HCEC 1CT (cell line): ENCODE data around the gene RRAGD.

Source experiments
- DNase-seq: peaks from one replicate; pipeline ENCODE4 v3.0.0-alpha.2; 2017

RRAGD gene, protein sequence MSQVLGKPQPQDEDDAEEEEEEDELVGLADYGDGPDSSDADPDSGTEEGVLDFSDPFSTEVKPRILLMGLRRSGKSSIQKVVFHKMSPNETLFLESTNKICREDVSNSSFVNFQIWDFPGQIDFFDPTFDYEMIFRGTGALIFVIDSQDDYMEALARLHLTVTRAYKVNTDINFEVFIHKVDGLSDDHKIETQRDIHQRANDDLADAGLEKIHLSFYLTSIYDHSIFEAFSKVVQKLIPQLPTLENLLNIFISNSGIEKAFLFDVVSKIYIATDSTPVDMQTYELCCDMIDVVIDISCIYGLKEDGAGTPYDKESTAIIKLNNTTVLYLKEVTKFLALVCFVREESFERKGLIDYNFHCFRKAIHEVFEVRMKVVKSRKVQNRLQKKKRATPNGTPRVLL

DNA sequence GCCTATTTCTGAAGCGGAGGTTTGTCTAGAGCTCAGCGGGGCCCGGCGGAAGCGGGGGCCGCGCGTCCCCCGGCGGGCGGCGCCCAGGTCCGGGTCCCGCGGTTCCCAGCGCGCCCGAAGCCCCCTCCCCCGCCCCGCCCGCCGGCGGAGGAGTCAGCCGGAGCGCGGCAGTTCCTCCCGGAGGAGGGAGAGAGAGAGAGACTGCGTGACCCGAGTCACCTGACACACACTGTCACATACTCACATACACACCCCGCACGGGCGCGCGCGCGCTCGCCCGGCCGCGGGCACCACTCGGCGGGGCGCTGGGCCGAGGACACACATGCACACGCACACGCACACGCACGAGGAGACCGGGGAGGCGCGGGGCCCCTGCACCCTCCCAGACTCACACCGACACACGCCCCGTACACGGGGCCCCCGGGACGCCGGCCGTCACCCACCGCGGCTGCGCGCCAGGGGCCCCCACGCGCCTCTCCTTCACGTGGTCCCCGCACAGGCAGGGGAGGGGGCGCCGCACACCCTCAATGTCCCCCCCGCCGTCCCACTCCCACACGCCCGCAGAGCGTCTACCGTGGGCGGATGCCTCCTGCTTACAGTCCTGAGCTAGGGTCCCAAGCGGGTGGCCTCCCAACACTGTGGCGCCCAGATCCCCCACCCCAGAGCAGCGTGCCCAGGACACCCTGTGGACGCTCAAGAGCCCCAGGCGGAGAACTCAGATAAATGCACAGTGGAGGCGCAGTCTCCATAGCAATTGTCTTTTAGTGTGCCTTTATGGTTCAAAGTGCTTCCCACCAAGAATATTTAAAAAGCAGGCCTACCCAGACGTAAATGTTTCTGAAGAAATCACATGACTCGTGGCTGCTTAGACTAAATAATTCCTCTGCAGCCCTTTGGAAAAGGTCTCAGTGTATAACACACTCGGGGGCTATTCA lies at the start of gene RRAGD:
Gene RRAGD, minus strand, starts transcription at position 203 of the 935 bp plus-strand sequence. CDS start 280 bp downstream, outside the sequence.
- no peak for DNase-seq

DNA sequence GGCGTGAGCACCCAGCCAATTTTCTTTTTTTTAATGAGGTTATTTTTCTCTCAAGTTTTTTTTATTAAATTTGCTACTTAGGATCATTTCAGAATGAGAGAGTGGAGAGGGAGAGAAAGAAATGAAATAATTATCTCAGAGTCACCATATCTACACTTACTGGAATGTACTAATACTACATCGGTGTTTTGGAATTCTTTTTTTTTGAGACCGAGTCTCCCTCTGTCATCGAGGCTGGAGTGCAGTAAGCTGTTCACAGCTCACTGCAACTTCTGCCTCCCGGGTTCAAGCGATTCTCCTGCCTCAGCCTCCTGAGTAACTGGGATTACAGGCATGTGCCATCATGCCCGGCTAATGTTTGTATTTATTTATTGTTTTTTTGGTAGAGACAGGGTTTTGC lies 48.6 kb upstream of the RRAGD start:
- no peak for DNase-seq

DNA sequence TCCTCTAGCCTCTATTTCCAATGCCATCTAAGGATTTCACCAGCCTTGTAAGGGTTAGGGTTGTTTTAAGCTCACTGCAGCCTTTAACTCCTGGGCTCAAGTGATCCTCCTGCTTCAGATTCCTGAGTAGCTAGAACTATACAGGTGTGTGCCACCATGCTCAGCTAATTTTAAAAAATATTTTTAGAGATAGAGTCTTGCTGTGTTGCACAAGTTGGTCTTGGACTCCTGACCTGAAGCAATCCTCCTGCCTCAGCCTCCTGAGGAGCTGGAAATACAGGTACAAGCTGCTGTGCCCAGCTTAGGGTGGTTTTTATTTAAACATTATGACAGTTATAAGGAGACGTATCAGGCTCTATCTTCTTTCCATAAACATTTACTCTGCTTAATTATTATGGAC lies 47.4 kb upstream of the RRAGD start:
- DNase-seq: no peak

DNA sequence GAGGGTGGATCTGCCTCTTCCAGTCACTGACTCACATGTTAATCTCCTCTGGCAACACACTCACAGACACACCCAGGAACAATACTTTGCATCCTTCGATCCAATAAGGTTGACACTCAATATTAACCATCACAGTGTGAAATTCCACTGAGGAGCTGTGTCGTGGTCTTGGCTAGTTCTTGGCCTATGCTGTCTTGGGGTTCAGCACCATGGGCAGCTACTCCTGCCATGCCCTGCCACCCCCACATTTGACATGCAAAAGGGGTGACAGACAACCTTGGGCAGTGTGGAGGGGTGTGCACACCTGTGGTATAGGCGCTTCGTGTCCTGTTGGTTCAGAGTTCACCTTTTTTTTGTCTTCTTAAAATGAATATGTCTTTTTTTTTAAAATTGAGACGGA lies 46.6 kb upstream of the RRAGD start:
- no peak for DNase-seq

DNA sequence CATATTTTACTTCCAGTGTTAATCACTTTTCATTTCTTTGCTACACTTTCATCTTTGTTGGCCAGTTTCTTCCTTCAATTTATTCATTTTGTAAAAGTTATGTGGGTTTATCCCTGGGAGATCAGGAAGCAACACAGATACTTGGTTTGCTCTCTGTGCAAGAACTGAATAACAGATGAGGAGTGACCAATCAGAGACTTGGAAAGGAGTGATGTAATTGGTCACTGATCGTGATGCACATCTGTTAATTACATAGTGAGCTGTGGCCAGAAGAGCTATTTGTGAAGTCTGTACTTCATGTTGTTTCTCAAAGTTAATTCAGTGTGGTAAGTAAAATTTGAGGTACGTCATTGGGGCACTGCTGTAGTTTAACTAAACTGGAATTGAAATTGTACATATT lies 42.2 kb upstream of the RRAGD start:
- no peak for DNase-seq

DNA sequence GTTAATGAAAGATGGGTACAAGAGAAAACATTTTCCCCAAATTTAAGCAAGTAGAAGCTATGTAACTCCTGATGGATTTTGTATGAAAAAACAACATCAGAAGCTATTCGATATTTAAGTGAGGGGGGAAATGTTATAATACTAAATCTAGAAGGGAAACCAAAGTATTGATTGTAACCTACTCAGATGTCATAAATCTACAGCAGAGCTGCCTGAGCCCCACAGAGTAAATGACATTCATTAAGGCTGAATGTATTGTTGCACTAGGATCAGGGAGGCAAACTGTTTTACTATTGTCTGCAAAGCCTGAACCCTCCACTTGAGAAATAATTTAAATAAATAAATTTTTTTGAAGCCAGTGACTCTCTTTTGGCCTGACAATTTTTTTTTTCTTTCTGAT lies 40.2 kb upstream of the RRAGD start:
- DNase-seq: no peak

DNA sequence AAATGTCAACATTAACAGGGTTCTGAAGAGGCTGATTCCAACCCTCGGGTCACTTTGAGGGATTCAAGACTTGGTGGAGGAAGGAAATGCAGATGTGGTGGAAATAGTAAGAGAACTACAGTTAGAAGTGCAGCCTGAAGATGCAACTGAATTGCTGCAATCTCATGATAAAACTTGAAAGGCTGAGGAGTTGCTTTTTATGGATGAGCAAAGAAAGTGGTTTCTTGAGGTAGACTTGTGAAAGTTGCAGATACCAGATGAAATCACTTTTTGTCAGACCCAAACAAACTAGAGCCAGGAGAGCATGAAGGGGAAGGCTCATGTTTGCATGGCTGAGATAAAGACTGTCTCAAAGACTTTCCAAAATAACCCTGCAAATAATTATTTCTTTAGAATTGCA lies 37.1 kb upstream of the RRAGD start:
- no peak for DNase-seq

DNA sequence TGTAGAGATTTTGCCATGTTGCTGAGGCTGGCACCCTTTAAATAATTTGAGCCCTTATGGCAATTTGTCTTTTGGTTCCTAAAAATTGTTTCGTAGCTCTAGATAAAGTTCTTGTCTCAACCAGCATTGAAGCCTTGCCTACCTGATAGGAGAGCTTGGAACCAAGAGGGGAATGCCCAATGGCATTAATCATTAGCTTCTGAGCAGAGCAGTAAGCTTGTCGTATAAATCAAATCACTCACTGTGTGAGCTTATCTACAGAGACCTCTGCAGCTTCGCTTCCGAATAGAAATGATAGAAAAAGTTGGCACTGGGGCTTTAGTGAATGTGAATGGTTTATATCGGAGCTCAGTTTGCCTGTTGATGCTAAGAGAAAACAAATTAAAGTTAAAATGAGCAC lies 31.6 kb upstream of the RRAGD start:
- DNase-seq: no peak

DNA sequence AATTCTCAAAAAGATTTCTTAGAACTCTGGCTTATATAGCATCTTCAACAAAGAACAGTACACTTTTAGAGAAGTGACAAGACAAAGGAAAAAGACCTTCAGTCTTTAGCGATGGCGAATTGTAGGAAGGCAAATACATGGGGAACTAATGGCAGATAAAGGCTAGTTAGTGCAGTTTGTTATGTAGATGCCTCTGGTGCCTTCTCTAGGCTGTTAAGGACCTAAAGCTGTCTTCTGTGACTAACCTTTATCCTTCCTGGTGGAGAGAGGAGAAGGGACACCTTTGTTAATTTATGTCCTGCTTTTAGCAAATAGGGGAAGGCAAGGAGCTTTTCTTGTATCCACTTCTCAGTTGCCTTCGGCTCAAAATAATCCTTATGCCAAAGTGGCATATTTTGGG lies 28.1 kb upstream of the RRAGD start:
- no peak for DNase-seq

DNA sequence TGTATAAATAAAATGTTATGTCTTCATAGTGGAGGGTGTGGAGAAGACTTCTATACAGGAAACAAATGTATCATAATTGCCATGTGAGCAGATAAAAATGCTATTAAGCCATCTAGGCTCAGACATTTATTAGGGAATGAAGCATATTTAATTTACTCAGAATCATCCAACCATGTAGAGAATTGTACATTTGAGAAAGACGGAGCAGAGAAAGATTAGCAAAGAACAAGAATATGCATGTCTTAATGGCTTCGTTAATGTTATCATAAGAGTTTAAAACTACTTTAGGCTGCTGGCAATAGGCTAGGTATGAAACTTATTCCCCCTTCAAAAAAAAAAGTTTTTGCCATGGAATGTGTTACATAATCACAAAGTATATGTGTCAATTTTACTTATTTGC lies 26.9 kb upstream of the RRAGD start:
- DNase-seq: no peak

DNA sequence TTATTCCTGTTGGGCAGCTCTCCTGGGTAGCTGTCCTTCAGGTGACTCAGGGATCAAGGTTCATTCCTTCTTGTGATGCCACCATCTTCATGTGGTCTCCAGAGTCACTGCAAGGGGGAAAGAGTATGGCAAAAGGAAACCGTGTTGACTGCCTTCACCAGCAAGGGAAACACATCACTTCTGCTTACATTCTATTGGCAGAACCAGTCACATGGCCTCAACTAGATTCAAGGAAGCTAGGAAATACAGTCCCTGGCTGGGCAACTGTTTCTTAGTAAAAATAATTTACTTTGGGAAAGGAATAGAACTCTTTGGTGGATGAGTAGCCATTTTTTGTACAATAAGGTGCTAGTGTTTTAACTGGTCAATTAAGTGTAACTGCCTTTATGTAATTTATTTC lies 26.2 kb upstream of the RRAGD start:
- DNase-seq: no peak

DNA sequence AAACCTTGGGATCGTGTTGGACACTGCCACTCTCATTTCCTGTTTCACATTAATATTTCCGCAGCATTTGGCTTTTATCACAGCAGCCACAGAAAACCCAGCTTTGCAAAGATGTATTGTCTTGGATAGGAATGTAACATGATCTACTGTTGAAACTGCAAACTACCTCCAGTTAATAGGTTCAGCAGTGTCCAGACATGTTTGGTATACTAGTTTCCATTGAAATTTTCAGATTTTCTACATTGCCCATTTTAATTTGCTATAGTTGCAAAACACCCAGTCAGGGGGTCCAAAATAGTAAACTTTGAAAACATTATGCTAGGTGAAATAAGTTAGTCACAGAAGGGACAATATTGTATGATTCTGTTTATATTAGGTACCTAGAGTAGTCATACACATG lies 24.2 kb upstream of the RRAGD start:
- DNase-seq: no peak

DNA sequence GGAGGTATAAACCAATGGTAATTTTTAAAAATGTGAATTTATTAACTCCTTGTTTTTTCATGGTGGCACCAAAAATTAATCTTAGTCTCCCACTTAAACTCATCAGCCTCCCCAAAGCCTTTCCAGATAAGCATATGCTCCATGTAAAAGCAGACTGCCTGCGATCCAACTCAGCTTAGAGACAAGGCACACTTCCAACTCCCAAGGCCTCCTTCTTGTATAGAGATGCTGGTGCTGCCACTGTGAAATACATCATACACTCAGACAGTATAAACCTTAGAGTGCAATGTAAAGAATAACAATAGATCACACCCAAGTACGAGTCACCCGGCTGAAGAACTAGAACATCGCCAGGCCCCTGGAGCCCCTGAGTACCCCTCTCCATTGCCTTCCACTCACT lies 22.9 kb upstream of the RRAGD start:
- no peak for DNase-seq

DNA sequence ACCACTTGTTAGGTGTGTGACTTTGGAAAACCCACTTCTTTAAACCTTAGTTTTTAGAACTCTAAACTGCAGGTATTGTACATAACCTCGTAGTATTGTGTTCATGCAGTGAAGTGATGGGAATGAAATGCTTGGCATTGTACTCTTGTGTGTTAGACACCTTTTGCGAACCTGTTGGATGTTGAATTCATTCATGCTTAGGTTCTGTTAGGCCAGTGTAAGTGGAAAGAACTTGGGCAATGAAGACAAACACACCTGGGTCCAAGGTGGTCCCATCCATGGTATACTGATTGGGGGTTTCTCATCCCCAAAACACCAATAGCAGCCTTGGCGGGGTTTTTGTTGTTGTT lies 22.1 kb upstream of the RRAGD start:
- no peak for DNase-seq

DNA sequence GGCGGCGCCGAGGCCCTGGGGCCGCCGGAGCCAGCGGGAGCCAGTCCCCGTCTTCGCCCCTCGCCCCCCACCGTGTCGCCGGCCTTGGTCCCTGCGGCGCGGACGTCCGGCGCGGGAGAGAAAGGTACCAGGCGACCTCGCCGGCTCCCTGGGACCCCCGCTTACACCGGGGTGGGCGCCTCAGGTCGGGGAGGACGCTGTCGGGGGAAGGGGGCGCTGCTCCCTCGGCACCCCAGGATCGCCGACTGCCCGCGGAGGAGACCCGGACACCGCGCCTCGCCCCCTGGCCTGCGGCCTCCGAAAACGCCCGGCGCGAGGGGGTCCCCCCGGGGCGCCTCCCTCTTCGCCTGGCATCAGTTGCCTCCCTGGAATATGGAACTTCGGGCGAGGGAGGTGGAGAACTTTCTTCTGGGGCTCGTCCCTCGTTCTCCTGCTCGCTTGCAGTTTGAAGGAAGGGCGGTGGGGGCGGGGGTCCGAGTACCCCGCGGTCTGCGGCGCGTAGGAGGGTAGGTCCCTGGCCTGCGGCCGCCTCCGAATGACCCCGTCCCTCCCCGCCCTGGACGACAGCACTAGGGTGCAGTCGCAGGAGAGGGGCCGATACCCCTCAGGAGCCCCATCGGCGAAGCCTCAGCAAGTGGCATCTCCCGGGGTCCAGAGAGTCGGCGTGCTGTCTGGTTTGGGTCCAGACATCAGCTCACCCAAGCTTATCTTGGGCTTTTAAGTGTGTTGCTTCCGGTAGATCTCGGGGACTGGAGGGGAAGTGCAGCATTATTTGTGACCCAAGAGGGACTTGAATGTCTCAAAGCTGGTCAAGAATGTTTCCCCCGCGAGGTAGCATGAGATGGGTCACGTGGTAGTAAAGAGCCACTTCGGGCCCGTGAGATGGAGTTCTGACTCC lies 21.4 kb upstream of the RRAGD start:
- no peak for DNase-seq

DNA sequence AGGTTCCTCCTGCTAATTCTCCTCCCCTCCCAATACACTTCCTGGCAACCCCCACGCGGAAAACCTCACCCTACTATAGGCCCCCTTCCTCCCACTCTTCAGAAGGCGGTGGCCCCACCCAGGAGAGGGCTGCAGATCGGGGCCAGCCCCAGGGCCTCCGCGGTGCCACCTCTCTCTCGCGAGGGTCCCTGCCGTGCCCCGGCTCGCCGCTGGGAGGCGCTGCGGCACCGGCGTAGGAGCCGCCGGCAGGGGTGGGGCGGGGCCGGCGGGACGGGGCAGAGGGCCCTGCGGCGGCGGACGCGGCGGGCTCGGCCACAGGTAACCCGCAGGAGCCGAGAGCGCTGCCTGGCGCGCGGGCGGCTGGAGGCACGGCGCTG lies 20.8 kb upstream of the RRAGD start, which contains the start of gene ANKRD6:
Gene ANKRD6, plus strand, starts transcription at position 278 of the 377 bp plus-strand sequence. CDS start 133,825 bp downstream, outside the sequence.
- peak; percentile 3 for DNase-seq

DNA sequence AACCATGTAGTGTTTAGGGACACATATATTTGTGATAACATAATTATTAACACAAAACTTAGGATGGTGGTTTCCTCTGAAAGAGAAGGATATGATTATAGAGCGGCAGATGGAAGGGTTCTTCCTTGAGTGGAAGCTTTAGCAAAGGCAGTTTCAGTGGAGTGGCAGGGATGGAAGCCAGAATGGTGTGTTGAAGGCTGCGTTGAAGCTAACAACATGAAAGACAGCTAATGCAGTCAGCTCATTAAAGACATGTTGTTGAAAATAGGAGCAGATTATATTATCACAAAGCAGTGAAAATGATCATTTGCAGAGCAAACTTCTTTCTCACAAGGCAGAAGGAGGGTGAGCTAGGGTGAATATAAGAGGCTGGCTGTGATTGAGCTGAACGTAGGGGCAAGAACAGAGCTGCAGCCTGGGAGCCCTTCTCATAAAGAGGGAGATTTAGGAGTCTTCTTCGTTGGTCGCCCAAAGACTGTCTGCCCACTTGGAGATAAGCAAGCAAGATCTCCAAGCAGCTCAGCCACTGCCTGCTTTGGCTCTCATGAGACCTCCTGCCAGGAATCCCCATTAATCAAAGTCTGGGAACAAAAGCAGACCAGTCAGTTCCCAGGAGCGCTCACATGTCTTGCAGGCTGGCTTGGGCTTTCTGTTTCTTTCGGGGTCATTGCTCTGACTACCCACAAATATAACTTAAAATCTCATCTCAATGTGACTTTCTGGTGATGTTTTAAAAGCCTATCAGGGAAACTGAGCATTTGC lies 18.3 kb upstream of the RRAGD start:
- no peak for DNase-seq

DNA sequence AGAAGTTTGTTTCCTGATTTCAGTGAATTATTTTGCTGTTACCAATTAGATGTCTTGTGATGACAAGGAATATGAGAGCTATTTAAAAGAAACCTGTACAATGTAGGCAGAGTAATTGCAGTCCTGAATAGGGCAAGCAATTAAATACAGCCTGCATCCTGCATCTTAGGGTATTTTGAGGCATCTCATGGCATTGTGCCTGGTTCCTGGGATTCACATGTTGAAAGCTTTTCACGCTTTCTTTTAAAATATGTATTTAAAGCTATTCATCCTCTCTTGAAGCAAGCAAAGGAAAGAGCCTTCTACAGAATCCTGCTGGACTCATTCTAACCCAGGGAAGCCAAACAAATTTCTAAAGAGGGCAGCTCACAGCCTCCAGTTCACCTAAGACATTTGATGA lies 4.7 kb upstream of the RRAGD start:
- no peak for DNase-seq

DNA sequence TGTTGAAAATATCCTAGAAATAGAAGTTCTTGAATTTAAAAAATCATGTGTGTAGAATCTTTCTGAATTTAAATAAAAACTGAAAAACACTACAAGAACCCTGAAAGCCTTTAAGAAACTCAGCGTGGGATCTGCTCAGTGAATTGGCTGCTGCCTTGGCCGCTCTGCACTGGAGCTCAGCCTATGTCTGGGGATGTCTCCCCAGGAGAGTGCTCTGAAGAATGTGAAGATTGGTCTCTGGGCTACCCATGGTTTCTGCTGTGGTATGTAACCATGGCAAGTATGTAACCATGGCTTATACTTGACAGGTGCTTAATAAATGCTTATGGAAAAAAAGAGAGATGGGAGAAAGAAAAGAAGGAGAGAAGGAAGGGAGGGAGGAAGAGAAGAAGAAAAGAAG lies 3.1 kb upstream of the RRAGD start:
- no peak for DNase-seq

DNA sequence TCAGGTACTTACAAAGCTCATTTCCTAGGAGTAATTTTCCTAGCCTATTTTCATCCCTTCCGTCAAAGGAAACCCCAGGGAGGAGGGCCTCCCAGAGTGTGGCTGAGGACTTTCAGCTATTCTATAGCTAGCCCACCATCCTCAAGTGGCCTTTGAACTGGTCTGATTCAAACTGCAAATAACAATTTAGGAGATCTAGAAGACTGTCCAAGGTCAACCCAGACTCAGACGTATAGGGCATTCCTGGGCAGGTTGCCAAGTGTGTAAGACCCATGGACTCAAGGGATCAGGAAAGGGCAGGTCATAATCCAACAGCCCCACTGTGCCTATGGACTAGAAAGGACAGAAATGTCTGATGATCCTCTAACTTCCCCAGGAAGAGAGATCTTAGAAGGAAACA lies 2.1 kb upstream of the RRAGD start:
- no peak for DNase-seq

DNA sequence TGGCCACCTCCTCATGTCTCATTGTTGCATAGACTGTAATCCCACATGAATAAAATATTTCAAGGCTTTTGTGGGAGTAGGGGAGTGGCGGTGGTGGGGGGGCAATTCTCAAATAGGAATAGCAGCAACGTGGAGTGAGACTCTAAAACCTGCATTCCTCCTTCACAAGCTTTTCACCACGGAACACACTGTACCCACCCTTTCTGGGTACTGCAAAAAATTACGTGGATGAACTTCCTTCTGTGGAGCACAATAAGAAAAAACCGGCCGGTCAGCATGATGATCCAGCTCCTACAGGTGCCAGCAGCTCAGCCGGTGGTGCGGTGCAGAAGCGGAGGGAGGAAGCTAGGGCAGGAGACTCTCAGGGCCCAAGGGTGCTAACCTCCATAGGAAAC lies 930 bp upstream of the RRAGD start:
- DNase-seq: no peak
